H1 (cell line): Measurements from ENCODE around the gene GYPC. TPM values are rescaled to one million over a fixed set of nuclear protein-coding genes. Genes with fewer than 3 reads are reported as not detected.

Experiments used
- CTCF ChIA-PET: fragments of 300-600 bp; sonication (Branson Sonifier 250); formaldehyde crosslinking; loops from one replicate; lab custom pipeline; 2021; ENCODE audit not compliant: partially characterized antibody; lab: Charles Lee
- POLR2A ChIA-PET: fragments of 300-600 bp; sonication (Branson Sonifier 250); formaldehyde crosslinking; loops from one replicate; lab custom pipeline; 2021; ENCODE audit warnings: inconsistent platforms; ENCODE audit not compliant: partially characterized antibody; lab: Charles Lee
- DNase-seq, 2 experiments: peaks; one replicate each; pipeline versions ENCODE4 v3.0.0 to v3.0.0-alpha.2; 2010 to 2022; ENCODE audit warnings: low spot score in 2 of 2, low read depth in 1 of 2, mixed read lengths in 1 of 2
- FAIRE-seq: peaks from 2 replicates; lab custom pipeline; 2011; peaks lifted over from hg19 to GRCh38; lab: Jason Lieb, UNC
- H2AFZ ChIP-seq: 2 replicates; pipeline ENCODE4 v1.8.1; 2012; ENCODE audit warnings: low read length, inconsistent platforms
- H2AK5ac ChIP-seq: 2 replicates; pipeline ENCODE4 v1.6.1; 2013; ENCODE audit warnings: low read depth, low read length
- H2BK120ac ChIP-seq: replicated peaks from 2 replicates; pipeline ENCODE3; 2013; ENCODE audit warnings: low read depth, low read length, inconsistent platforms
- H2BK12ac ChIP-seq: 2 replicates; pipeline ENCODE4 v1.6.1; 2013; ENCODE audit warnings: low read depth, low read length
- H2BK15ac ChIP-seq: 2 replicates; pipeline ENCODE4 v1.6.1; 2013; ENCODE audit warnings: low read length
- H2BK20ac ChIP-seq: 2 replicates; pipeline ENCODE4 v1.6.1; 2013; ENCODE audit warnings: low read length
- H2BK5ac ChIP-seq: 2 replicates; pipeline ENCODE4 v1.6.1; 2013; ENCODE audit warnings: low read depth, low read length
- H3K14ac ChIP-seq: 2 replicates; pipeline ENCODE4 v1.6.1; 2013; ENCODE audit warnings: inconsistent platforms; ENCODE audit not compliant: insufficient read length
- H3K18ac ChIP-seq: 2 replicates; pipeline ENCODE4 v1.6.1; 2013; ENCODE audit warnings: low read length; ENCODE audit errors: extremely low read depth
- H3K23ac ChIP-seq: 2 replicates; pipeline ENCODE4 v1.6.1; 2013; ENCODE audit warnings: inconsistent platforms; ENCODE audit not compliant: insufficient read length
- H3K23me2 ChIP-seq: 2 replicates; pipeline ENCODE4 v1.6.1; 2013; ENCODE audit warnings: low read depth, low read length
- H3K27ac ChIP-seq: 2 replicates; pipeline ENCODE4 v1.6.1; 2011; ENCODE audit warnings: low read depth, low read length, inconsistent platforms
- H3K27me3 ChIP-seq, 4 experiments: replicated peaks in 1 of 4; 1 replicate in 1 of 4; 2 replicates in 3 of 4; pipeline versions ENCODE4 v1.6.1 to v1.8.1; 2011 to 2013; ENCODE audit warnings: low read length in 3 of 4, mild to moderate bottlenecking in 3 of 4, inconsistent platforms in 2 of 4, mixed read lengths in 2 of 4, moderate library complexity in 1 of 4; ENCODE audit not compliant: control insufficient read depth in 3 of 4, insufficient read depth in 3 of 4; ENCODE audit errors: extremely low read depth in 1 of 4
- H3K36me3 ChIP-seq, 4 experiments: 2 replicates each; pipeline versions ENCODE4 v1.6.1 to v1.8.1; 2011 to 2013; ENCODE audit warnings: mild to moderate bottlenecking in 4 of 4, low read length in 3 of 4, moderate library complexity in 2 of 4, control low read depth in 1 of 4, inconsistent platforms in 1 of 4; ENCODE audit not compliant: insufficient read depth in 4 of 4, control insufficient read depth in 2 of 4
- H3K4ac ChIP-seq: replicated peaks from 2 replicates; pipeline ENCODE3; 2013; ENCODE audit warnings: low read length, low read depth, mixed read lengths, inconsistent platforms; ENCODE audit not compliant: insufficient read length
- H3K4me1 ChIP-seq, 4 experiments: replicated peaks in 1 of 4; 1 replicate in 1 of 4; 2 replicates in 3 of 4; pipeline versions ENCODE4 v1.6.1 to v1.8.1; 2011 to 2013; ENCODE audit warnings: low read length in 3 of 4, inconsistent platforms in 2 of 4, mixed read lengths in 1 of 4; ENCODE audit not compliant: insufficient read depth in 4 of 4, control insufficient read depth in 3 of 4
- H3K4me2 ChIP-seq, 2 experiments: 2 replicates each; pipeline versions ENCODE4 v1.6.1 to v1.8.1; 2011 to 2013; ENCODE audit warnings: low read depth in 2 of 2, low read length in 2 of 2, control low read depth in 1 of 2, inconsistent platforms in 1 of 2, mild to moderate bottlenecking in 1 of 2; ENCODE audit not compliant: insufficient read depth in 1 of 2
- H3K4me3 ChIP-seq, 4 experiments: fragments of 200-600, 300-600 bp in 1 of 4; sonication (generic), shearing (Covaris generic), sonication (Bioruptor Twin) in 1 of 4; 2 replicates each; pipeline versions ENCODE4 v1.5.1 to v1.8.1; 2011 to 2016; ENCODE audit warnings: low read length in 4 of 4, low read depth in 3 of 4, control low read depth in 2 of 4, inconsistent platforms in 2 of 4, mild to moderate bottlenecking in 2 of 4, mixed read lengths in 1 of 4, moderate library complexity in 1 of 4; ENCODE audit not compliant: insufficient read depth in 2 of 4; ENCODE audit errors: extremely low read depth in 1 of 4
- H3K56ac ChIP-seq: replicated peaks from 2 replicates; pipeline ENCODE3; 2013; ENCODE audit warnings: low read depth, mild to moderate bottlenecking, mixed read lengths, low read length, inconsistent platforms; ENCODE audit not compliant: insufficient read length
- H3K79me1 ChIP-seq: 2 replicates; pipeline ENCODE4 v1.6.1; 2013; ENCODE audit warnings: low read depth, low read length, control low read depth
- H3K79me2 ChIP-seq, 2 experiments: 2 replicates each; pipeline versions ENCODE4 v1.6.1 to v1.8.1; 2012 to 2013; ENCODE audit warnings: low read length in 2 of 2, mild to moderate bottlenecking in 2 of 2, inconsistent platforms in 1 of 2; ENCODE audit not compliant: insufficient read depth in 2 of 2, control insufficient read depth in 1 of 2
- H3K9ac ChIP-seq, 4 experiments: replicated peaks in 1 of 4; 1 replicate in 1 of 4; 2 replicates in 3 of 4; pipeline versions ENCODE4 v1.6.1 to v1.8.1; 2011 to 2013; ENCODE audit warnings: low read depth in 3 of 4, low read length in 3 of 4, control low read depth in 2 of 4, mild to moderate bottlenecking in 2 of 4, moderate library complexity in 2 of 4, inconsistent platforms in 1 of 4; ENCODE audit errors: extremely low read depth in 1 of 4
- H3K9me3 ChIP-seq, 2 experiments: 2 replicates each; pipeline versions ENCODE4 v1.6.1 to v1.8.1; 2012 to 2013; ENCODE audit warnings: mild to moderate bottlenecking in 2 of 2, moderate library complexity in 2 of 2, control low read depth in 1 of 2, inconsistent platforms in 1 of 2, low read depth in 1 of 2, low read length in 1 of 2, mixed read lengths in 1 of 2; ENCODE audit not compliant: insufficient read depth in 2 of 2
- H4K20me1 ChIP-seq, 2 experiments: replicated peaks in 1 of 2; 2 replicates each; pipeline versions ENCODE3 to v1.8.1; 2011 to 2013; ENCODE audit warnings: inconsistent platforms in 2 of 2, low read length in 2 of 2, mild to moderate bottlenecking in 1 of 2; ENCODE audit not compliant: insufficient read depth in 2 of 2, control insufficient read depth in 1 of 2
- H4K5ac ChIP-seq: 2 replicates; pipeline ENCODE4 v1.6.1; 2013; ENCODE audit warnings: low read length, low read depth, mixed read lengths, inconsistent platforms; ENCODE audit not compliant: insufficient read length
- H4K8ac ChIP-seq: 2 replicates; pipeline ENCODE4 v1.8.0; 2013; ENCODE audit warnings: mild to moderate bottlenecking, moderate library complexity, low read length, inconsistent platforms; ENCODE audit not compliant: insufficient read depth; ENCODE audit errors: extremely low read depth
- H4K91ac ChIP-seq: replicated peaks from 2 replicates; pipeline ENCODE3; 2013; ENCODE audit warnings: low read length, mixed read lengths, inconsistent platforms; ENCODE audit not compliant: insufficient read length
- BCL11A ChIP-seq, 2 experiments: IDR thresholded peaks; one replicate each; pipeline ENCODE4 v1.6.1; 2011; ENCODE audit warnings: low read depth in 2 of 2, low read length in 2 of 2, mild to moderate bottlenecking in 2 of 2
- CBX5 ChIP-seq: fragments of 300-800, 300-1000 bp; sonication (generic); IDR thresholded peaks from 2 replicates; pipeline ENCODE4 v1.7.1; 2016; ENCODE audit warnings: antibody characterized with exemption, low read length, low read depth
- CTCF ChIP-seq, 3 experiments: IDR thresholded peaks; 1 replicate in 2 of 3; 2 replicates in 1 of 3; pipeline versions ENCODE4 v1.5.1 to v1.6.1; 2011; ENCODE audit warnings: low read length in 3 of 3, mild to moderate bottlenecking in 3 of 3, inconsistent platforms in 2 of 3, low read depth in 1 of 3, moderate library complexity in 1 of 3; ENCODE audit not compliant: insufficient read depth in 1 of 3; ENCODE audit errors: control extremely low read depth in 1 of 3
- FOSL1 ChIP-seq: IDR thresholded peaks from 2 replicates; pipeline ENCODE4 v1.6.1; 2011; ENCODE audit warnings: mild to moderate bottlenecking, low read depth, low read length, moderate library complexity; ENCODE audit not compliant: insufficient read depth
- JUN ChIP-seq: IDR thresholded peaks from 2 replicates; pipeline ENCODE4 v1.6.1; 2011; ENCODE audit warnings: low read depth, mild to moderate bottlenecking, improper control_type of control experiment, low read length
- NANOG ChIP-seq: IDR thresholded peaks from 2 replicates; pipeline ENCODE4 v1.6.1; 2011; ENCODE audit warnings: low read length, low read depth, mild to moderate bottlenecking, inconsistent platforms; ENCODE audit not compliant: insufficient read depth, poor library complexity, severe bottlenecking
- POU5F1 ChIP-seq: IDR thresholded peaks from 2 replicates; pipeline ENCODE4 v1.6.1; 2011; ENCODE audit warnings: low read depth, mild to moderate bottlenecking, low read length, moderate library complexity
- SAP30 ChIP-seq: fragments of 300-600 bp; sonication (generic); IDR thresholded peaks from 2 replicates; pipeline ENCODE4 v1.7.1; 2012; ENCODE audit warnings: low read length, moderate library complexity, mild to moderate bottlenecking, inconsistent platforms; ENCODE audit not compliant: insufficient read depth, insufficient replicate concordance
- SIN3A ChIP-seq, 2 experiments: IDR thresholded peaks in 1 of 2; conservative IDR thresholded peaks in 1 of 2; 2 replicates each; pipeline ENCODE4 v1.6.1; 2011 to 2012; ENCODE audit warnings: low read length in 2 of 2, improper control_type of control experiment in 1 of 2, low read depth in 1 of 2, mild to moderate bottlenecking in 1 of 2
- SP4 ChIP-seq: IDR thresholded peaks from 2 replicates; pipeline ENCODE4 v1.6.1; 2012; ENCODE audit warnings: low read length, inconsistent platforms
- whole genome bisulfite sequencing, 2 experiments: shearing (Covaris generic) in 1 of 2; methylation state at CpG; one replicate each; pipeline versions ENCODE4 v1.1.6 to v1.1.7; 2013 to 2015; ENCODE audit warnings: low lambda C conversion rate in 2 of 2, mixed read lengths in 2 of 2, inconsistent platforms in 1 of 2, low coverage in 1 of 2, missing lambda C conversion rate in 1 of 2; ENCODE audit not compliant: insufficient replicate concordance in 2 of 2, insufficient coverage in 1 of 2, insufficient read length in 1 of 2; ENCODE audit errors: extremely low coverage in 1 of 2, missing lambda C conversion rate in 1 of 2; 5-methylcytosine and 5-hydroxymethylcytosine counted together
- polyA plus RNA-seq, 7 experiments: library from polyadenylated mRNA; depleted of rRNA in 3 of 7; stranded (reverse) in 5 of 7; unstranded in 2 of 7; fragments of >200 nt in 5 of 7; fragments of 200-250 nt in 2 of 7; gene quantifications; 1 replicate in 5 of 7; 2 replicates in 1 of 7; 4 replicates in 1 of 7; pipeline versions ENCODE4 v1.2.1 to v1.2.3, GENCODE V29; 2011 to 2013; ENCODE audit warnings: missing spikeins in 2 of 7, mixed read lengths in 2 of 7
- total RNA-seq: library from RNA; stranded (reverse); fragmentation: NEBNext Ultra II Directional; extraction: Animal tissue kit (Norgen Biotek cat#: 25700); gene quantifications from 2 replicates; pipeline ENCODE4 v1.2.1, GENCODE V29; 2021

The GYPC gene
- total and polyA plus RNA-seq, 2 of the 8 experiments (the other 6 are each of a cell fraction or from before 2014, with no cell fraction given) = 26.8 to 53.6 TPM

DNA sequence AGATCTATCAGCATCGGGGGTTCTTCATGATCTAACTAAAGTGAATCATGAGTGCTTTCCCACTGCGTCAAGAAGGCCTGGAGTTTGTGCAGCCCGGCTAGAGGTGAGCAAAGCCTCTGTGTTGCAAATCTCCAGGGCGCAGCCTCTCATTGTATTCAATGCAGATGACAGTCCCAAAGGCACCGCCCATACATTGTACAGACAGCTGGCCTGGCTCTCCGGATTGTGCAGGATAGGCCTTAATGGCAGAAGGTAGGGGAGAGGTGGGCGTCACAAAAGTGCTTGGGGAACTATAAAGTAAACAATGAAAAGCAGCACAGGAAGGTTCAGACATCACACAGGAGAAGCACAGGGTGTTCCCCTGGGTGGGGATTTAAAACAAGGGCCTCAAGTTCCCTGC is 907 bp upstream of the GYPC start:
- Histone ChIP-seq H3K79me2 (no peaks in the 10 kb centered on the region), H3K23ac (no peak overlapping the region), H2BK15ac (peak overlapping the region; percentile 53; the same call in 1 of the 2 replicates), H3K4ac (no peak overlapping the region), H2BK5ac (peak overlapping the region; percentile 52; the same call in 1 of the 2 replicates), H2BK20ac (no peak overlapping the region), H3K14ac (no peak overlapping the region), H3K56ac (no peak overlapping the region), H3K4me1 (peaks cover 16 to 31% (median 21%) of the 10 kb centered on the region in 4 experiments), H3K27ac (no peak overlapping the region), H2AFZ (peak overlapping the region; percentile 82), H3K4me3 (peak overlapping the region in 1 of 4 experiments; percentile 62; a peak in 1 of 8 replicates), H4K8ac (no peak overlapping the region), H3K23me2 (peaks cover 11% of the 10 kb centered on the region), H2BK12ac (peak overlapping the region; percentile 39; the same call in 1 of the 2 replicates), H3K9me3 (no peaks in the 10 kb centered on the region), H2BK120ac (no peak overlapping the region), H4K91ac (no peak overlapping the region), H3K18ac (no peak overlapping the region; the same call in 1 of the 2 replicates), H3K27me3 (peaks cover 0 to 10% (median 8%) of the 10 kb centered on the region in 4 experiments; a peak in 4 of 7 replicates), H3K79me1 (no peaks in the 10 kb centered on the region), H4K5ac (no peak overlapping the region), H3K9ac (no peak overlapping the region), H4K20me1 (peaks cover 0 to 2% of the 10 kb centered on the region in 2 experiments), H2AK5ac (0 out of 2 replicates have a peak overlapping the region, but pooled peaks have one; percentile 53), H3K4me2 (peak overlapping the region in 1 of 2 experiments; percentile 86; a peak in 1 of 4 replicates), H3K36me3 (no peaks in the 10 kb centered on the region)
- POLR2A ChIA-PET = no interaction called here
- DNase-seq (peak in 1 of 2 experiments; percentile 39), FAIRE-seq (no peak)
- 87% methylated on average over 7 of the region's 7 CpGs; no CpG with 5 or more reads in 1 of the 2 experiments for WGBS, 2 experiments
- CTCF ChIA-PET = interaction anchor here (0.6 to 1.7 kb wide), 3 partner anchors 16 to 908 kb away, joined by 3 to 4 read pairs (median 3); no protein-coding TSS in a partner anchor
- TF ChIP-seq POU5F1 (no peak), NANOG (no peak), SAP30 (no peak), CBX5 (no peak), FOSL1 (no peak), SP4 (no peak), BCL11A (IDR thresholded peaks at IDR 0.05; ENCODE audit: low read depth in 2 of 2, low read length in 2 of 2) (no peak), SIN3A (conservative IDR thresholded peaks at IDR 0.05 in 1 of 2, IDR thresholded peaks at IDR 0.05 in 1 of 2; ENCODE audit: low read depth in 1 of 2, low read length in 2 of 2) (no peak), JUN (no peak), CTCF (IDR thresholded peaks at IDR 0.05; ENCODE audit: control extremely low read depth in 1 of 3, insufficient read depth in 1 of 3, low read depth in 1 of 3, low read length in 3 of 3) (no peak)
